ENCODE results near the gene KCNAB2.

Gene KCNAB2

DNA sequence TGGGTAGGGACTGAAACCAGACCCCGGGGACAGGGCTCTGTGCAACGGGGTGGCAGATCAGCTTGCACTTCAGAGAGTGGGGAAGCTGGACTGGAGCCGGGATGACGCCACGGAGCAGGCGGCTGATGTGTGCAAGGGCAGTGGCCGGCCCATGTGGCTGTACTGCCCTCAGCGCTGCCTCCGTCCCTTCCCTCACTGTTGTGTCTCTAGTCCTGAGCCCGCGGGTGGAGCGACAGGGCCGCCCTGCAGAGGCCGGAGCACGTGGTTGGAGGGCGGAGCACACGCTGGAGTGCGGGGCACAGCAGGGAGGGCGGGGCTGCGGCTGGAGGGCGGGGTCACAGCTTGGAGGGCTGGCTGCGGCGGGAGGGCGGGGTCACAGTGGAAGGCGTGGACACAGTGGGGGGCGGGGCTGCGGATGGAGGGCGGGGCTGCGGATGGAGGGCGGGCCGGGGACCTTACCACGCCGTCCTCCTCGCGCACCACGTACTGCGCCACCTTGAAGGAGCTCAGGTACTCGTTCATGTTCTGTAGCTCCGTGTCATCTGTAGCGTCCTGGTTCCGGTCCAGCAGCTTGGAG is 82.0 kb downstream of the KCNAB2 start:
- DNase-seq (ENCODE audit: low read depth in 2 of 2), result peak; percentile 17 to 31

DNA sequence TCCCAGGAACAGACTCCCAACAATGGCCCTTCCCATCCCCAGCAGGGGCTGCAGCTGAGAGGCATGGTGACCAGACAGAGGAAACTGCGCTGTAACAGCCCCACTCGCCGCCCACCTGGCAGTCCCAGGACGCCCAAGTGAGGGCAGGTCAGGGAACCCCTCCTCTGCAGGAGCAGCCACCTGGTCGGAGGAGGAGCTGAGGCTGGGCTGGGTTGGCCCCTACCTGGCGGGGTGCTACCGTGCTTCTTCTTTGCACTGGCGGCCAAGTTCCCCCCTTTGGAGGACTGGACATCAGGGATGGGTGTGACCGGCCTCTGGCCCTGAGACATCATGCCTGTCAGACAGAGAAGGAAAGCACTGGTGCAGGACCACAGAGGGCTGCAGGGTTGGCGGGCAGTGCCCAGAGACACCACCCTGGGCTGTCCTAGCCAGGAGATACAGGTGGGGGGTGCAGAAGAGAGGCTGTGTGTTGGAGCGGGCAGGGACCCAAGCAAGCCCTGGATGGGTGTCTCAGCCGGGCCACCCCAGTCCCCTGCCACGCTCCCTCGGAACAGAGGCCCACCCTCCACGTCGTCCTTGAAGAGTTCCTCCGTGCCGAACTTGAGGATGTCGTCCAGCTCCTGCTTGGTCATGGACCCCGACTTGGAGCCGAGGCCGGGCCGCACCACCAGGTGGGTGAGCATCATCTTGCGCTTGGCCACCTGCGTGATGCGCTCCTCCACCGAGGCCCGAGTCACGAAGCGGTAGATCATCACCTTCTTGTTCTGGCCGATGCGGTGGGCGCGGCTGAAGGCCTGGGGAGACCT is 82.8 kb downstream of the KCNAB2 start:
- DNase-seq (ENCODE audit: low read depth in 2 of 2), result no peak

DNA sequence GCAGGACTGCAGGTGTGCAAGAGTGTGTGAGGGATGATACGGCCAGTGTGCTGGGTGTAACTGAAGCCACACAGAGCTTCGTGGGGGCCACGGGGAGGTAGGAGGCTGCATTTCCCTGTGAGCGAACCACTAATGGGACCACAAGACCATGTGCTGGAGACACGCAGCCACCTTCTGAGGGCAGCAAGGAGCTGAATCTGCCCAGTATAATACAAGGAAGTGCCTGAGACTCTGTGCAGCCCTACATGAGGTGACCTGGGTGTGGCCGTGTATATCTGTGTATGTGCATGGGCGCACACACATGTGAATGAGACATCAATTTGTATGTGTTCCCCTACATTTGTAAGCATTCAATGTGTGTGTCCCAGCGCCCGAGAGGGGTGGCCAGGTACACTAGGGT is 83.6 kb downstream of the KCNAB2 start:
- DNase-seq (ENCODE audit: low read depth in 2 of 2), result no peak

DNA sequence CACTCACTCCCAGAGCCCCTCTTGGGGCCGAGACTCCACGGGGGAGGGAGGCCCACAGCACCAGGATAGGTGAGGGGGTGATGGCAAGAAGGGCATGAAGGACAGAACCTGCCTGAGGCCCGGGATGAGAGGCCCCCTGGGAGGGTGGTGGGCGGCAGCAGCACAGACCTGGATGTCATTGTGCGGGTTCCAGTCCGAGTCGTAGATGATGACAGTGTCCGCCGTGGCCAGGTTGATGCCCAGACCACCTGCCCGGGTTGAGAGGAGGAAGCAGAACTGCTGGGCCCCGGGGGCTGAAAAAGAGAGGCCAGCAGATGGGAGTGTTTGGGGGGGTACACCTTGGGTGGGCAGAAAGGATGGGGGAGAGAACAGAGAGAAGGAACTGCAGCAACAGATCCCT is 84.3 kb downstream of the KCNAB2 start:
- DNase-seq (ENCODE audit: low read depth in 2 of 2), result no peak

DNA sequence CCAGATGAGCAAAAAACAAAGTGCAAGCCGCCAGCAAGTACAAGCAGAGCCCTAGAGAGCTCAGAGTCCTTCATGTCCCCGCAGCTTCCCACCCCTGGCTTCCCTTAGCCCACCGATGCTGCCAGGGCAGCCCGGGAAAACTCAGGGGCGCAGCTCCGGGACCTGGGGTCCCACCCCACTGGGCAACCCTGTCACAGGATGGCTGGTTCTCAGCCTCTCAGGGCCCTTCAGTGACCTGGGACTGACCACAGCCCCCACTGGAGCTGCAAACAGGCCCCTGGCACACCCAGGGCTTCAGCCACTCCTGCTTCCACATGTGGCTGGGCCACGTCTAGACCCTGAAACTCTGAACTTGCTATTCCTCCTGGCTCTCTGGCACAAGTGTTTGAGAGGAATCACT is 84.9 kb downstream of the KCNAB2 start:
- DNase-seq (ENCODE audit: low read depth in 2 of 2), result no peak

DNA sequence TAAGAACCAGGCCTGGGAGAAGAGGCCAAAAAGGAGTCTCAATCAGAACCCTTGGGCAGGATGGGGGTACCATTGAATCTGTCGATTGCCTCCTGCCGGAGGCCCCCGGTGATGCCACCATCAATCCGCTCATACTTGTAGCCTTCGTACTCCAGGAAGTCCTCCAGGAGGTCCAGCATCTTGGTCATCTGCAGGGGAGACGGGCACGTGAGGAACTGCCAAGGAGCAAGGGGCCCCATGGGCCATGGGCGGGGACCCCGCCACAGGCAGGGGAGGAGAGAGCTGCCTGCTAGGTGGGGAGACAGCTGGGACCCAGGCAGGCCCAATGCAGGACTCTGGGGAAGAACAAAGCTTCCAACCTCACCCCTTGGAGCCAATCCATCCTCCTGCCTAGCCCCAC is 85.9 kb downstream of the KCNAB2 start:
- no peak for DNase-seq (ENCODE audit: low read depth in 2 of 2)

DNA sequence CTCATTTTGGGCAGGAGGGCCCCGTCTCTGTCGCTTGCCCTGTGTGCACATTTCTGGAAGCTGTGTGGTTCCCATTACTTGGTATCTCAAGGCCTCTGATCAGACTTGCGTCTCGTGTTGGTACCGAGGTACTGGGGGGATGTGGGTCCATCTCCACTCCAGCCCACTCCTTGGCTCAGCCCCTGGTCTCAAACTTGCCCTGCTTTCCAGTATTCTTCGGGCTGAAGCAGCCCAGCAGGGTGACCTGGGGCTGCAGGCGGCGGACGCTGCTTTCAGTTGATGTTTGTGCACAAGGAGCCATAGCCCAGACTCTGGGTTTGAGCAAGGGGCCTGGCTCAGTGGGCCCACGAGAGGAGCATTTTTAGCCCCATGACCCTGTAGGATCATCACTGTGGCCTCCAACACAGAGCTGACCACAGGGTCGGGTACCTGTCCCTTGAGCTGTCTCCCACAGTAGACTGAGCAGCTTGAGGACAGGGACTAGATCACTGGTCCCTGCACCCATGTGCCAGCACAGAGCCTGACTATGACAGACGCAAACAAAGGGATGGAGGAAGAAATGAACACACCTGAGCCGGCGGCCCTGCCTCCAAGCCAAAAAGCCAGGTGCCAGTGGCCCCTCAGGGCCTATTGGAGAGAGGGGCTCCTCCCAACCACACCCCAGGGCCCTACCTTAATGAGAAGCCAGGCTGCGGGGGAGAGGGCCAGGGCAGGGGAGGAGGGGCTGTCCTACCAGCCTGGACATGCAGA is 87.6 kb downstream of the KCNAB2 start:
- no peak for DNase-seq (ENCODE audit: low read depth in 2 of 2)

DNA sequence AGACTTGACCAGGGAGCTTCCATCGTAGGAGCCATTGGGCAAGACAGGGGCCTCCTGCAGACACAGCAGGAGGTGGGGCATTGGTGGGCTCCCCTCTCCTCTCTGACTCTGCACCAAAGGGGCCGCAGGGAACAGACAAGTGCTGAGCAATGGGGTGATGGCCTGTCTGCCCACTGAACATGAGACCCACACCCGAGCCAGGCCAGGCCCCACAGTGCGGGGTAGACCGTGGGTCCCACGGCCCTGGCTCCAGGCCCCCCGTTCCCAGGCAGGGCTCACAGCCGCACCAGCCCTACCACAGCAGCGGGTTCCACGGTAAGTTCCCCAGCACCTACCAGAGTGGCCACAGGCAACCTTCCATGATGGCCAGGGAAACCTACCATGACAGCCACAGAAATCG is 88.5 kb downstream of the KCNAB2 start:
- DNase-seq (ENCODE audit: low read depth in 2 of 2), result no peak

DNA sequence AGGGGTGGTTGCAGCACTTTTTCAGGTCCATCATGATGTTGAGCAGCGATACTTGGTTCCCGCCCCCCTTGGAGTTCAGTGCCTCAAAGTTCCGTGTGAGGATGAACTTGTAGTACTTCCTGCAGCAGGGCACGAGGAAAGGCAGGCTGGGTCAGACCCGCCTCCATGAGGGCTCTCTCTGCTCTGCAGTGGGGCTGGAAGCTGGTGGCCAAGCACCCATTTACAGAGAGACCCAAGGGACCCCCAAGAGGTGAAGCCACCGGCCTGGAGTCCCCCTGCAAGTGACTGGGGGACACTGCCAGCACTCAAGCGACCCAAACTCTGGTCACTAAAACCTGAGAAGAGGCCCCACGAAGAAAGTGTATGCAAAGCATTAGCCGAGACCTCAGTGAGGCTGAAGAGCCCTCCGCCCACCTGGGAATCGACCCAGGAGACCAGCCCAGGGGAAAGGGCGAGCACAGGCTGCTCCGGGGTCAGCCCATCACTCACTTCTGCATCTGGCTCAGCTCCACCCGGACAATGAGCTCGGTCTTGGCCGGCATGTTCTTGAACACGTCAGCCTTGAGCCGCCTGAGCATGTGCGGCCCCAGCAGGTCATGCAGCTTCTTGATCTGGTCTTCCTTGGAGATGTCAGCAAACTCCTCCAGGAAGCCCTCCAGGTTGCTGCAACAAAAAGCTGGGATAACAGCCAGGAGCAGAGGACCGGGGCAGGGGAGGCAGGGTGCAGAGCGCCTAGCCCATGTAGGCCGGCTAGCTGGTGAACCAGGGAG is 89.2 kb downstream of the KCNAB2 start:
- DNase-seq (ENCODE audit: low read depth in 2 of 2), result no peak

DNA sequence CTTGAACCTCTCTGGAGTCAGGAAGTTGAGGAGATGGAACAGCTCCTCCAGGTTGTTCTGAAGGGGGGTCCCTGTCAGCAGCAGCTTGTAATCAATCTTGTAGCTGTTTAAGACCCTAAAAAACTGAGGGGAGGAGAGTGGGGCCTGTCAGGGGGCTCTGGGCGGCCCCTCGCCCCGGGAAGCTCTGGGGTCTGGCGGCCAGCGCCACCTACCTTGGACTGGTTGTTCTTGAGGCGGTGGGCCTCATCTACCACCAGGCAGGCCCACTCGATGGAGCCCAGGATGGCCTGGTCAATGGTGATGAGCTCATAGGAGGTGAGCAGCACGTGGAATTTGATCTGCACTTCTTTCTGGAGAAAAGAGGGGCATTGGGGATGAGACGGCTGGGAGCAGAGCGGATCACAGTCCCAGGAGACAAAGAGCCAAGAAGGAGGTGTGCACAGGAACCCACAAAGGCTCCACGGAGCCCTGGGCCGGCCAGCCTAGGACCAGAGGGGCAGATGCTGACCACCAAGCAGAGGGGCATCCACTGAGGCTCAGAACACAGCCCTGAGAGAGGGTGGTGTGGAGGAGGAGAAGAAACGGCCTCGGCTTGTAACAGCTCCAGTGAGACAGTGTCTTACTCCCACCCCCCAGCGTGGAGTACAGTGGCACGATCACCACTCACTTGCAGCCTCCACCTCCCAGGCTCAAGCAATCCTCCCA is 91.0 kb downstream of the KCNAB2 start:
- DNase-seq (ENCODE audit: low read depth in 2 of 2), result no peak

DNA sequence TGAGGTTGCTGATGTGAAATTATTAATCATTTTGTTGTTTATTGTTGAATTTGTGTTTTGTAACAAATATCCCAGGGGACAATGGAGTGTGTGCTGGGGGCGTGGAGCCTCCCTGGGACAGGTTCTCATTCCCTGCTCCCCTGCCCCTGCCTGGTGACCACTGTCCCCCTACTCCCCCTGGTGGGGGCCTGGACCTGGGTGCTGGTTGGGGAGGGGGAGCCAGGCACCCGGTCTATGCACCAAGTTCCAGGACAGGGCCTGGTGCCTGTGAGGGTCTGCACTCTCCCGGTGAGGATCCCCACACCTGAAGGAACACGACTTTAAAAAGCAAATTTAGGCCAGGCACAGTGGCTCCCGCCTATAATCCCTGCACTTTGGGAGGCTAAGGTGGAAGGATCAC is 92.1 kb downstream of the KCNAB2 start:
- no peak for DNase-seq (ENCODE audit: low read depth in 2 of 2)

DNA sequence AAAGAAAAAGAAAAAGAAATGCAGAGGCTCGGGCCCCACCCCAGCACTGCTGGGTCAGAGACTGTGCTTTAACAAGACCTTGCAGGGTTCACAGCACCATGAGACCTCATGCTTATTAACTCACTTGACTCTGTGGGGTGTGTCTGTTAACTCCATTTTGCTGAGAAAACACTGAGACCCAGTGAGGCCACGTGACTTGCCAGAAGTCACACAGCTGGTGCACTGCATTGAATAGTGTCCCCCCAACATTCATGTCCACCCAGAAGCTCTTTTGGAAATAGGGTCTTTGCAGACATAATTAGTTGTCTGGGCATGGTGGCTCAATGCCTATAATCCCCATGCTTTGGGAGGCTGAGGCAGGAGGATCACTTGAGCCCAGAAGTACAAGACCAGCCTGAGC is 94.7 kb downstream of the KCNAB2 start:
- DNase-seq (ENCODE audit: low read depth in 2 of 2), result no peak

DNA sequence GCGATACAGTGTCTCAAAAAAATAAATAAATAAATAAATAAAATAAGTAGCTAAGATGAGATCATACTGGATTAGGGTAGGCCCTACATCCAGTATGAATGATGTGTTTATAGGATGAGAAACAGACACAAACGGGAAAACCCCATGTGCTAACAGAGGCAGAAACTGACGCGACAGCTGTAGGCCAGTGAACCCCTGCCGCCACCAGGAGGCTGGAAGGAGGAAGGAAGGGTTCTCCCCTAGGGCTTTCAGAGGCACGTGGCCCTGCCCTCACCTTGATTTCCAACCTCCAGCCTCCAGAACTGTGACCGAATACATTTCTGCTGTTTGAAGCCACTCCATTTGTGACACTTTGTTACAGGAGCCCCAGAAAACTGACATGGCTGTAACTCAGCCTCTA is 95.9 kb downstream of the KCNAB2 start:
- DNase-seq (ENCODE audit: low read depth in 2 of 2), result no peak

DNA sequence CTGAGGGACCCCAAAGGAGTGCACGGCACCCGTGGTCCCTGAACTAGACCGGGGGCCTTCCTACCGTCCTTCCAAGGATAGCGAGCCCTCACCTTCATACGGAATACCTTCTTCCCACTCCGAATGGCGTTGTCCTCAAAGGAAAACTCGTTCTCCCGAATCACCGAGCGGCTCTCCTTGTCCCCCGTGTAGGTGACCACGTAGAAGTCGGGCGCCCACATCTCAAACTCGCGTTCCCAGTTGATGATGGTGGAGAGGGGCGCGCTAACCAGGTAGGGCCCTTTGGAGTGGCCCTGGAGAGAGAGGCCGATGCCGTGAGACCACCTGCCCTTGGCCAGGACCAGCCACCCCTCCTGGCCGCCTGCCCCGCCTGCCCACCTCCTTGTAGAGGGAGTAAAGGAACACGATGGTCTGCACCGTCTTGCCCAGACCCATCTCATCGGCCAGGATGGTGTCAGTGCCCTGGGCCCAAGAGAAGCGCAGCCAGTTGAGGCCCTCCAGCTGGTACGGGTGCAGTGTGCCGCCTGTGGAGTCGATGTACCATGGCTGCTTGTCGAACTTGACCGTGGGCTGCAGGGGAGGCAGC is 96.4 kb downstream of the KCNAB2 start:
- DNase-seq (ENCODE audit: low read depth in 2 of 2), result no peak

DNA sequence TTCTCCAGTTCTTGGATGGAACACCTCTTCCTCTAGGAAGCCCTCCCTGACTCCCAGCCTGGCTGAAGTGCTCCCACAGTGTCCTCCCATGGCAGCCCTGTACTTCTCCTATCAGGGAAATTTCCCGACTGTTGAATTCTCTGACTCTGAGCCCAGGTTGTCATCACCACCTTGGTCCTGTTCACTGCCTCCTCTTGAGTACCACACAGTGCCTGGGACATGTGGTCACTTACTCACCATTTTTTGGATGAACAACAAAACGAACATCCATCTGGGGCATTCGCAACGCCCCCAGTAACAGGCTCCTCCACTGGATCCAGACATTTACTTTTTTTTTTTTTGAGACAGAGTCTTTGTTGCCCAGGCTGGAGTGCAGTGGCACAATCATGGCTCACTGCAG is 97.0 kb downstream of the KCNAB2 start:
- no peak for DNase-seq (ENCODE audit: low read depth in 2 of 2)

DNA sequence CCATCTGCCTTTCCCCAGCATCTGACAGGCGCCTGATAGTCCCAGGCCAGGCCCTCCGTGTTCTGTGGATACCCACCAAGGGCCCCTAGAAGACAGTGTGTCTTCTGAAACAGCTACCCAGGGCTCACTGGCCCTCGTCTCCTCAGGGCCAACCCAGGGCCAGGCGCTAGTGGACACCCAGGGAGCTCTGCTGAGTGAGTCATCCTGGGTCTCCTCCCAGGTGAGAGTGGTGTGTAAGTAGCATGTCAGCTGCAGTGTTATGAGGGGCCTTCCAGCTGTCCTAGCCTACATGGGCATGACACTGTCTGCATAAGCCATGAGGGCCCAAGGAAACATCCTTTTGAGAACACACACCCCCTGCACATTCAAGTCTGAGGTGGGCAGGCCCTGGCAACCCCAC is 97.7 kb downstream of the KCNAB2 start:
- no peak for DNase-seq (ENCODE audit: low read depth in 2 of 2)

DNA sequence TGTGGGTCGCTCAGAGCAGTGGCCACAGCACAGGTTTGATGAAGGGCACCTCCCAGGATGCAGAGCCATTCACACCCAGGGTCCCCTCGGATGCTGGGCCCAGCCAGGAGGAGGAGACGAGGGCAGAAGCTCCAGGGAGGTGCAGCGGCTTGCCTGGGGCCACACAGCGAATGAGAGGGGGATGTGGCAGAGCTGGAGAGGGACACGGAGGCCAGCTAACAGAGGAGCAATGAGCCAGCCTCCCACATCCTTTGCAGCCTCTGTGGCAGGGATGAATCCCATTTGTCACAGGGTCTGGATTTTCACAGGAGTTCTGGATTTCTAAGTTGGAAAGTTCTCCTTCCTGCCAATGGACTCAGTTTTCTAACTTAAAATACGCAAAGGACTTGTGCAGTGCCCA is 98.5 kb downstream of the KCNAB2 start:
- DNase-seq (ENCODE audit: low read depth in 2 of 2), result no peak

DNA sequence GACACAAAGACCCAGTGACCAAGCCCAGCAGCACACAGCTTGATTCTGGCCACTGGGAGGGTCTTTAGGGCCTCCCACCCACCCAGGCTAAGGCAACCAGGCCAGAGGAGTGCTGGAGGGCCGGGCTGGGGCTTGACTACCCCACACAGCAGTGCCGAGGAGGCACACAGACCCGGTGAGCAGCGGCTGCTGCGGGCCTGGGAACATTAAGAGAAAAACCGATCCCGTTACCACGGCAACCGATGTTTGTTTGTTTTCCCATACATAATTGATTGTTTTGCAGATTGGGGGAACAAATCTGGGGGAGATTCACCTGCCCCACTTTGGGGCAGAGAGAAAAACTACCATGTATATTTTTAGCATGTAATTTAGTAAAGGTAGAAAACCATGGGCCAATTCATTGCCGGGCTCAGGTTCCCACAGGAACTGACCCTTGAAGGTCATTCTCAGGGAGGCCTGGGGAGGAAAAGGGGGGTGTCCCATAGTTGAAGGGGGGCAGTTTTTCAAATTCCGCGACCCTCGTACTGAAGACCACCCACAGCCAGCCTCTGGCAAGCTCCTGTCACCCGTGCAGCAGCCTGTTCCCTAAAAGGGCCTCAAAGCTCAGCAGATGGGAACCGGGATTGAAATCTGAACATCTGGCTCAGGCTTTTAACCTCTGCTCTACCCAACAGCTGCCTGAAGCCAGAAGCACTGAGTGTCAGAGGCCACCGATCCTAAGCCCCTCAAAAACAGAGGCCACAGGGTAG is 99.1 kb downstream of the KCNAB2 start:
- no peak for DNase-seq (ENCODE audit: low read depth in 2 of 2)

DNA sequence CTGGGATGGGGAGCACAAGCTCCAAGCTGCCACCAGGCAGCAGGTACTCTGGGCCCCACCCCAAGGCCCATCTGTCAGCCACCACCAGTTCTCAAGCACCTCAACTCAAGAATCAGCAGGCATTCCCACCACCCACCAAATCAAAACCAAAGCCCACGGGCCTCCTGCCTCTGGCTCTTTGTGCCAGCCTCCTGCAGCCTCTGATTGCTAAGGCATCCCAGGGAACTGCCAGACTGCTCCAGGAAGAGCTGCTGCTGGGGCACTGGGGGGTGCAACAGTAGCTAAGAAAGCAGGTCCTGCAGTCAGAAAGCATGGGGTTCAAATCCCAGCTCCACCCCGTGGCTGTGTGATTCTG is 99.7 kb downstream of the KCNAB2 start:
- no peak for DNase-seq (ENCODE audit: low read depth in 2 of 2)

DNA sequence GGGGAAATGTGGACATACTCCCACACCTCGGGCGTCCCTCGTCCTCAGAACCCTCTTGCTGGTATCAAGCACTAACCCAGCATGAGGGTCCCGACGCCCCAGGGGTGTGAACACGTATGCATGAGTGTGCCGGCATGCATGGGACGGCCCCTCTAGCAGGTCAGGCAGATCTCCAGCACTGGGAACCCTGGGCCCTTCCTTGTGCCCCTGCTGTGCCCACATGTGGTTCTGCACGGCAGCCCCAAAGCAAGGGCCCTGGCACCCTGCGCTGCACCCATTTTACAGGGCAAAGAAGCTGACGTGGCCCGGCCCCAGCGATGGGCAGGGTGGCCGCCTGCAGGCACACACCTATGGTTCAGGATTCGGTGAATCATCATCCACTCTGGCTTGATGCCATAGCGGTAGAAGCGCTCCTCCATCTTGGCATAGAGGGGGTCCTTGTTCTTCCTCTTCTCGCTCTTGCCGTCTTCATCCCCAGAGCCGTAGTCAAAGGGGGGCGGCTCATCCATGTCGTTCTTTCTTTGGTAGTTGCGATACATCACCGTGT is 100.2 kb downstream of the KCNAB2 start:
- DNase-seq (ENCODE audit: low read depth in 2 of 2), result no peak
